GM21737 (cell line): ENCODE measurements around the gene PDE4DIP.
"Not testable (repeated sequence)": the region's sequence is repeated elsewhere in the genome, so short reads cannot be mapped to it uniquely, and the experiment has no call there.

Experiments used
- ATAC-seq: cut with Tn5 transposase; IDR thresholded peaks from one replicate; pipeline ENCODE4 v1.9.1; 2021; ENCODE audit warnings: mild to moderate bottlenecking, moderate library complexity; ENCODE audit not compliant: unreplicated experiment

PDE4DIP gene

DNA sequence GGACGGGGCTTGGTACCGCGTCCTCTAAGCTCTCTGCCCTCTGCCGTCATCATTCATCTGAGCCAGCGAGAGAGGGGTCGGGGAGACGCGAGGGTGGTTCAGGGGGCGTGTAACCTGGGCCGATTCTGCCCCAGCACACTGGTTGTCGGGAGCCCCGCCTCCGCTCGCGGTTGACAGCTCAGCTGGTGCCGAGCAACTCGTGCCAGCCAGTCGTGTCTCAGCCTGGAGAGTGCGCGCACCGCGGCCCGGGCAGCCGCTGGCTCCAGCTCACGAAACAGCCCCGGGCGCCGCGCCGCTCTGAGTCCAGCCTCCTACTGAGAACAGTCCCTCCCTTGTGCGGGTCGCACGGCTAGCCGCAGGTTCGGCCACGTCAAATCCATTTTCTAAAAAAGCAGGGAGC is at the start of gene PDE4DIP:
Gene PDE4DIP (plus strand): TSS at position 209 of the 400 bp plus-strand sequence. CDS start 347 bp downstream, outside the sequence.
- ATAC-seq, result not testable (repeated sequence)

DNA sequence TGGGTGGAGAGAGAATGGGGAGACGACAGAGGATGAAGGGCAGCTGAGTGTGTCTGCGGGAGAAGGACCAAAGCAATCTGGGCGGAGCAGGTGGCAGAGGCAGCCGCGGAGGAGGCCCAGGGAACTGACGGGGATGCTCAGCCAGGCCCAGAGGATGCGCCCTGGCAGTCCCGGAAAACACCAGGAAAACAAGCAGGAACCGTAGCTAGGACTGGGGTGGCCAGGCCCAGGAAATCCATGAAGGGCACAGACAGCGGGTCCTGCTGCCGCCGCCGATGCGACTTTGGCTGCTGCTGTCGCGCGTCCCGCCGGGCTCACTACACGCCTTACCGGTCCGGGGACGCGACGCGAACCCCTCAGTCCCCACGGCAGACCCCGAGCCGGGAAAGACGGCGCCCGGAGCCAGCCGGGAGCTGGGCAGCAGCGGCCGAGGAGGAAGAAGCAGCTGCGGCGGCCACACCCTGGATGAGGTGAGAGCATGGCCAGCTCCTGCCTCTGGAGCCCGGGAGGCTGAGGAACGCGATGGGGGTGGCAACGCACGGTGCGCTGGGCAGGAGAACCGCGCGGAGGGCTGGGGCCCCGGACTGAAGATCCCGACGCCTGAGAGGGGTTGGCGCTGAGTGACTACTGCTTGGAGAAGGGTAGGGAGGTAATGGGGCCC is 35.8 kb upstream of the PDE4DIP start:
- ATAC-seq, result not testable (repeated sequence)

DNA sequence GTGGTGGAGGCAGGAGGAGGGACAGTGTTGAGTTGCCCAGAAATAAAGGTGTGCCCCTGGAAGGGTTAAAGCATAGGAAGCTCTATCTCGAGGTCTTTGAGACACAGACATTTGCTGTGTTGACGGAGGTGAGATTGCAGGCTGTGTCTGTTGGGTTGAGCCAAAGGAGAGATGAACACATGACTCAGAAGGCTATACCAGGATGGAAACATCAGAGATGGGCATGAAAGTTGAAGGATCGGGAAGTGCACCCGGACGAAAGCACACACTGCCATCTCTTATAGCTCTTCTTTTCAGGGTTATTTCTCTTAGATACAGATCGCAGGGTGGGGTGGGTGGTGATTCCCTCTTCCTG is 35.3 kb upstream of the PDE4DIP start:
- ATAC-seq, result not testable (repeated sequence)

DNA sequence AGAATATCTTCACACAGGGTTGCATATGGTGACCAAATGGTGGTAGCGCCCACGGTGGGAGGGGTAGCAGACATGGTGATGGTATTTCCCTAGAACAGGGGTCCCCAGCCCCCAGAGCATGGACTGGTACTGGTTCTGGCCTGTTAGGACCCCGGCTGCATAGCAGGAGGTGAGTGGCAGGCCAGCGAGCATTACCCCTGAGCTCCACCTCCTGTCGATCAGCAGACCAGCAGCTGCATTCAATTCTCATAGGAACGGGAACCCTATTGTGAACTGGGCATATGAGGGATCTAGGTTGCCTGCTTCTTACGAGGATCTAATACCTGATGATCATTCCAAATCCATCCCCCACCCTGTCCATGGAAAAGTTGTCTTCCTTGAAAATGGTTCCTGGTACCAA is 22.0 kb upstream of the PDE4DIP start:
- not testable (repeated sequence) for ATAC-seq

DNA sequence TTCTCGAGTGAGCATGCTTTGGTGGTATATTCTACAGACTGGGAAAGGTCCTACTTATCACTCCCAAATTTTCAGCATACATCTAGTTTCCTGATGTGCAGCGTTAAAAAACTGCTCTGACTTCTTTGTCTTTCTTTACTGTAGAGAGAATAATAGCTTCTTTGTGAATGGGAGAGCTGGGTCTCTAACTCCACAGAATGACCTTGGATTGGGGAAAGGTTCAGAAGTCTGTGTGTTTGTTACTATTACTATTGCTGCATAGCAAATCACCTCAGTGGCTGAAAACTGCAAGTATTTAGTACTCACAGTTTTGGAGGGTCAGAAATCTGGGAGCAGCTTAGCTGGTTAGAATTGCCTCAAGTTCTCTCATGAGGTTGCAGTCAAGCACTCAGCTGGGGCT is 20.4 kb upstream of the PDE4DIP start:
- ATAC-seq, result not testable (repeated sequence)

DNA sequence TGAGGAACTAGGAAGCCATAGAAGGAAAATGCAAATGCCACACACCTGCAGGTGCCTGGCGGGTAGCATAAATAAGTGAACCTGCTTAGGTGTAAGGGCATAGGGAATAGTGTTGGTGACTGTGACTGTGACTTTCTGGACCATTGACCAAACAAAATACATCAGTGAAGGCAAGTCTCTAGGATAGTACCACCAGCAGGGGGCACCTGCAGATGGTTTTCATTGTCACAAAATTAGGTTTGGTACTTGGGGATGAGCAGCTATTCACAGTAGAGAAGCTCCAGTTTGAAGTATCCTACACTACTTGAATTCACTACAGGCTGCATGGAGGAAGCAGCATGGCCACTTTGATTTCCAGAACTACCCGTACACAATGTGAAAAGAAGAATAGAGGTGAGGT is 19.2 kb upstream of the PDE4DIP start:
- not testable (repeated sequence) for ATAC-seq

DNA sequence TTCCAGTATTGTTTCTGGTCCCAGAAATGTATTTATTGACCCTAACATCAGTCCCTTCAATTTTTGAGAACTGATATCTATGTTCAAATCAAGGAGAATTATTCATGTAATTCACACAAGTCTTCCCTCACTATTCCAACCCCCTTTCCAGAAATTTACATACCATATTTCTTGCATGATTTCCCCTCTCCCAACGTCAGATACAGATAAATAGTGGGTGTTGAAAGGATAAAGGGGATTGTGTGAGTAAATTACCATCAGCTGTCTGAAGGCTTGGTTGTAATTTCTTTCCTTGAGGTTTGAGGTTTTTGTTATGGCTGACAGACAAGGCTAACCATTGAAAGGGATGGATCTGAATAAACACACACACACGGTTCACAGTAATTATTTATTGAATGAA is 15.7 kb upstream of the PDE4DIP start:
- not testable (repeated sequence) for ATAC-seq

DNA sequence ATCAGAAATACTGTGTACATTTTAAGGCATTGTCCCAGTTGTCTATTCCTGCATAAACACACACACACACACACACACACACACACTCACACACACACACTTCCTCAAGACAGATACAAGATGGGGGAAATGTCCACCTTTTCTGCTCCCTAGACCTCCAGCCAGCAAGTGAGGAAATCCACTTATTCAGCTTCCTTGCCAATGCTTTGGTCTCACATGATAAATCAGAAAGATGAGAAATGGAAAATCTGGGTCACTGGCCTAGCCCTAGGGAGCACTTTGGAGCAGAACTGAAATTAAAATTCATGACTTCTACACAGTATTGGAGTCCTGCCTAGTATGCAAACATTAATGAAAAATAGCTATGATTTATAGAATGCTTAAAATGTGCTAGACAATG is 15.3 kb upstream of the PDE4DIP start:
- ATAC-seq, result not testable (repeated sequence)

DNA sequence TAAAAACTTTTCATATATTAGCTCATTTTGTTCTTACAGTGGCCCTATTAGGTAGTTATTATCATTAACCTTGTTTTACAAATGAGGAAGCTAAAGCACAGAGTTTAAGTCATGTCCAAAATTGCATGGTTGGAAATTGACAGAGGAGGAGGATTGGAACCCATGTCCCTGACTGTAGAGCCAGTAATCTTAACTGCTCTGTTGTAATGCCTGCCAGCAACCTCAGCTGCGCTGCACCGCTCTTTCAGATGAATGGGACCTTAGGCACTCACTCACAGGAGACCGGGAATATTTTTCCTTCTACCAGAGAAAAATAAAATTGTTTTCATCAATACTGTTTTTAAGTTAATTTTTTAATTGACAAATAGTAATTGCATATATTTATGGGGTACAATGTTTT is 14.9 kb upstream of the PDE4DIP start:
- not testable (repeated sequence) for ATAC-seq

DNA sequence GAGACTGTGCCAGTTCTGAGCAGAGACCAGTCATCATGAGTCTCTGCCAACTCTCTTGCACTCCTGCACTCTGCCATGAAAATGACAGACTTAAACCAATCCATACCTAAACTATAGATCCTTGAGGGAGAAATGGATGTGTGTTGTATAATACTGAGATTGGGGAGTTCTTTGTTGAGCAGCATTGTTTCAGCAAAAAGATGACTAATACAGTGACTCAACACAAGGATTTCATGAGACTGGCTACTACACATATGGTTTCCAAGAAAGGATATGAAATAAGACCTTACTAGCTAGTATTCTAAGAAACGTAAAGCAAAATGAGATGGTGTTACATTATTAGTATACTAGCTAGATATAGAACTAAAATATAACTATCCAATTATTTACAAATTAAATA is 3.0 kb upstream of the PDE4DIP start:
- not testable (repeated sequence) for ATAC-seq

DNA sequence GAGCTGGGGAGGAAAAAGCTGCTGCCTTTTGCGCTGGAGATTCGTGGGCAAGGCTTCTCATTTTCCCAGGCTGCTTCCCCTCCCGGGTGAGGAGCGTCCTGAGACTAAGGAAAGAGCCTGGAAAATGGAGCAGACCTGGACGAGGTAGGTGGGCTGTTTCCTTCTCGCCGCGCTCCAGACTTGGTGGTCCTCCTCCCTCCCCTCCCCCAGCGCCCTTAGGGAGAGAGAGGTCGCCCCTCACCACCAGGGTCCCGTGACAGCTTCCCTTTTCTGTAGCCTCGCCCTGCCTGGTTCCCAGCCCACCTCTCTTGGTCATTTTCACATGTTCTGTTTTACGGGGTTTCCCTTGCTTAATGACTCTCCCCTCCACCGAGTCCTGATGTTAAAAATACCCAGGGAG is 423 bp downstream of the PDE4DIP start:
- ATAC-seq, result not testable (repeated sequence)

DNA sequence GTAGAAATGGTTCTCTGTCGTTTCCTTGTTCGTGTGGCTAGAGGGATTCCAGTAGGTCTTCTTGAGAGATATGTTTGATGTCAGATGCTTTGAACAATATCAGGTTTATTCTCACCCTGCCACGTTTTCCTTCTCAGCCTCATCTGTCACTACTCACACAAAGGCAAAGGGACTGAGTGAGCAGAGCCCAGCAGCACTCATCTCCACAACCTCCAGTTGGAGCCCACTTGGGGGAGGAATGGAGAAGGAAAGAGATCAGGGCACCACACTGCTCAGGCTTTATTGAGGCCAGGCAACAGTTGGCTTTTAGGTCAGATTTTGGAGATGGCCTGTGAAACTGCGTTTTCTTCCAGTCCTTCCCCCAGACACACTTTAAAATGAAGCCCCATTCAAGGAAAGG is 840 bp downstream of the PDE4DIP start:
- ATAC-seq, result not testable (repeated sequence)

DNA sequence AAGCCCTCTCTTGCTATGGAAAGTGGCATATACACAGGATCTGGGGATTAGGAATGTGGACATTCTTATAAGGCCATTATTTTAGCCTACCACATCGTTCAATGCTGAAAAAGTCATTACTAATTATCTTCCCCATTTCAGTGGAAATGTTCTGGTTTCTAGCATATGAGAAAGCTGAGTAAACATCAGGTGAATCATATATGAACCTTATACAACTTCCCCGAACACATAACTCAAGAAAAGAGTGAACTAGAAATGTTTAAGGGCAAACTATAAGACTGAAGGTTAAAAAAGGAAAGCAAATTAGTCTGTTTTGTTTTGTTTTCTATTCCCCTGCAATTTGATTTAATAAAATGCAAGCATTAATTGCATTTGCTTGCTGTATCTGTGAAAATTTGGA is 6.1 kb downstream of the PDE4DIP start:
- ATAC-seq, result not testable (repeated sequence)

DNA sequence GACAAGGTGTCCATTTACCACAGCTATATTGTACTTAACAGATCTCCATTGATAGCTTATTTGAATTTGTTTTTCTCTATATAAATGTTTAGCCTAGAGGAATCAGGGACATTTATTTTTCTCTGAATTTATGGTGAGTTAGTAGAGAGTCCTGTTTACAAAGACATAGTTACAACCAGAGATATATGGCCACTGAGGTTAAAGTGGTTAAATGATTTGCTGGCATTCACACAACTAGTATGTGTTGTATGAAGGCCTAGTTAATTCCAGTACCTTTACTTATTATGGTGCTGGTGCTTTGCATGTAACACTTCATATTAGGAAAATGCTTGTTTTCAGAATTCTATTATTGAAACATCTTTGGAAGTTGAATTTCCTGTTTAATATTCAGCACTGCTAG is 6.6 kb downstream of the PDE4DIP start:
- ATAC-seq, result not testable (repeated sequence)

DNA sequence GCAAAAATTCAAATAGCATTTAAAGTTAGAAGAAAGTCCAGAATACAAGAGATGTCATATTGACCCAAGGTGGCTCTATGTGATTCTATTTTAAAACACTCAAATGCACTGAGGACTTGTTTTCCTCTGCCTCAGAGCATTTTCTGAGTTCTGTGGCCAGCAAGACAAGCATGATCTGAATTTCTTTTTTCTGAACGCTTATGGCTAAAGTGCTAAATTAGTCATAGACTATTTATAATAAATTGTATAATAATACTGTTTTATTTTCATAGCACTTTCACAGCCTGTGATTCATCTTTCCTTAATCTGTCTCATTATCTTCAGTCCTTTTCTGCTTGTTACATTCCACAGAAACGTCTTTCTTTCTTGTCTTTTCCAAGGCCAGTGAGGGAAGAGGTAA is 7.5 kb downstream of the PDE4DIP start:
- ATAC-seq, result not testable (repeated sequence)

DNA sequence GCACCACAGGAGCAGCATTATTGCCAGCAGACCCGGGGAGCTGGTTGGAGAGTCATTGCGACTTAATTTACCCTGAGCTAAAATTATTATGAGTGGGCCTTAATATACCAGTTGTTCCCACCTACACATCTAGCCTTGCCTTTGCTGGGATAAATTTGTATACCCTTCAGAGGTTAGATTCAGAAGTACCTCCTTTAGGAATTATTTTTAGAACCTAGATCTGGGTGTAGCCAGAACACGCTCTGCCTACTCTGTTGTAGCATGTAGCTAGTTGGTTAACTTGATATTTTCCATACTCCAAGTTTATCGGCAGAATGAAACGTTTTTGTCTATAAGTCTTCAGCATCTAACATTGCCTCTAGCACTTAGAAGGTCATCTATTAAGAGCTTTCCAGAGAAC is 9.1 kb downstream of the PDE4DIP start:
- ATAC-seq, result not testable (repeated sequence)

DNA sequence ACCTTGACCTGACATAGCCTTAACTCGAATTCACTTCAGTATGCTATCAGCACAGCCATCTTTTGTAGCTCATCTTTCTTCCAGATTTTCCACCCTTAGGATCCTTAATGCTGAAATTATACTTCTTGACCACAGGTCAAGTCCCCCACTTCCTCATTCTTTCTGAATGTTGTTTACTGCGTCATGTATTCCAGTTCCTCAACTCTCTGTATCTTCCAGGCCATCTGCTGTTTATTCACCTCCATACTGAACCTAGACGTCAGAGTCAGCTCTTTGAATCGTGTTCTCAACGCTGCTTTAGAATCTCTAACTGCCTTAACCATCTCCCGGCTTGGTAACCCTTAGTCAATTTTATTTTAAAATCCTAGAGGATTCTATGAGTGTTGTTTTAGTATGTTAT is 9.8 kb downstream of the PDE4DIP start:
- ATAC-seq, result not testable (repeated sequence)

DNA sequence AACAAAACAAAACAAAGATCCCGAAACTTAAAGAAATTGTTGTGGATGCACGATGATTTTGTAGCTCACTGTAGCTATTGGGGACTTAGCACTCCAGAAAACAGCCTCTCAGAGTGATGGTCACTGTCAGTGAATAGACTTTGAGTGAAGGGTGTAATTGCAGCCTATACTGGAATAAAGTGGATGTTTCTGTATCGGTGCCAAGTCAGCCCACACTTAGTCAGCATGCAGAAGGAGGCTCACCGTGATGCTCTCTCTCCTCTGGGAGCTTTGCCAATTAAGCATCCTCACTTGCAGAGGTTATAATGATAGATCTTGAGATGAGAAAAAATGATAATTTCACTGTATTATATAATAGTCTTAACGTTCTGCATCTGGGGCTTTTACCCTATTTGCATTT is 11.1 kb downstream of the PDE4DIP start:
- not testable (repeated sequence) for ATAC-seq

DNA sequence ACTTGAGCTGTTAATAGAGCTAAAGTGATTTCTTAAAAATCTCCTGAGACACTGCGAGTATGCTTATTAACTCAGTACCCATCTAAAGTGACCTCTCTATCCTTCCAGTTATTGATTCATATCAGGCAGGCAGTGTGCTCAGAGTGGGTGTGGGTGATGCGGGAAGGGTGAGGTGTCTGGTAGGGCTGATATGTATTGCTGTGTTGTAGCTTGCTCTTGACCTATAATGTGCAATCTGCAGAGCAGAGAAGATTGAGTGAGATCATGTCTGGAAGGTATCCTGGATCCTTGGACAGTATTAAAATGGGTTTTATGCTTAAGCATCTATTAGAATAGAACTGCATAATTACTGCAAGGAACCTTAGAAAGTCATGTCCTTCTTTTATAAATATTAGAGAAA is 15.8 kb downstream of the PDE4DIP start:
- ATAC-seq, result not testable (repeated sequence)

DNA sequence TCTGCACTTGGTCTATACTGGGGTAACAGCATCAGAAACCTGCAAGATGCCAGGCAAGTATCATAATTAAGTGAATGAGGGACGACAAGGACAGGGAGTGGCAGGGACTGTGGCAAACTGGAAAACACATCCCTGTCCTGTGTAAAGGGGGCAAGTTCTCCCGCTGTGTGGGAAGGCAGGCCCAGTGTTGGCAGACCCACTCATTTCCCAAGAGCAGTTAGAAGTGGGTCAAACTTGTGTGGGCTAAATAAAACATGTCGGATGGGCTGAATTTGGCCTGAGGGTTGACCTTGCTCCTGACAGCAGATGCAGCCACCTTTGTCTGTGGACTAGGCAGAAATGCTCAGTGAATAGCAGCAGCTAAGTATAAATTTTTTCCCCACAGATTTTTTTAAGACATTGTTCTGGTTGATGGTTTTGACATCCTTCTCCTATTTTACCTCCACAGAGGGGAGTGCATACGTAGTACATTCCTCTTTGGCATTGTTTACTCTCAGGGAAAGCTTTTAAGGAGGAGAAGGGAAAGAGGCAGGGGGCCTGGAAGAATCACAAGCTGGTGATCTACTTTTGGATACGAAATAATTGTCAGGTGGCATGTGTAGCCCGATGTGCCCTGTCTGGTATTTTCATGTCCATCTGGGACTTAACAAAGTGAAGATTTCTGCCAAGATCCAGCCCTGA is 16.5 kb downstream of the PDE4DIP start:
- not testable (repeated sequence) for ATAC-seq

DNA sequence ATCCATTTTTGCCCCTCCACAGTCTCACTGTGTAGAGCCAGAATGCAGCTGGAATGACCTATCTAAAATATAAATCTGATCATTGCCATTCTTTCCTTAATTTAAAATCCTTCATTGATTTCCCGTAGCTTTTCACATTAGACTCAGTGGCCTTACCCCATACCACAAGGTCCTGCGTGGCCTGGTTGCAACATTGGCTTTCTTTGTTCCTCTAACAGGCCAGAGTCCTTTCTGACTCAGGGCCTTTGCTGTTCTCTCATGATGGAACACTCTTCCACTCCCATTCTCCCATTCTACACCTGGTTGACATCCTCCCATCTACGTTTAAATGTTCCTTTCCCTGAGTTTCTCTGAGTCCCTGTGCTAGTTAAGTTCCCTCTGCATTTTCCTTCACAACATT is 18.4 kb downstream of the PDE4DIP start:
- not testable (repeated sequence) for ATAC-seq

DNA sequence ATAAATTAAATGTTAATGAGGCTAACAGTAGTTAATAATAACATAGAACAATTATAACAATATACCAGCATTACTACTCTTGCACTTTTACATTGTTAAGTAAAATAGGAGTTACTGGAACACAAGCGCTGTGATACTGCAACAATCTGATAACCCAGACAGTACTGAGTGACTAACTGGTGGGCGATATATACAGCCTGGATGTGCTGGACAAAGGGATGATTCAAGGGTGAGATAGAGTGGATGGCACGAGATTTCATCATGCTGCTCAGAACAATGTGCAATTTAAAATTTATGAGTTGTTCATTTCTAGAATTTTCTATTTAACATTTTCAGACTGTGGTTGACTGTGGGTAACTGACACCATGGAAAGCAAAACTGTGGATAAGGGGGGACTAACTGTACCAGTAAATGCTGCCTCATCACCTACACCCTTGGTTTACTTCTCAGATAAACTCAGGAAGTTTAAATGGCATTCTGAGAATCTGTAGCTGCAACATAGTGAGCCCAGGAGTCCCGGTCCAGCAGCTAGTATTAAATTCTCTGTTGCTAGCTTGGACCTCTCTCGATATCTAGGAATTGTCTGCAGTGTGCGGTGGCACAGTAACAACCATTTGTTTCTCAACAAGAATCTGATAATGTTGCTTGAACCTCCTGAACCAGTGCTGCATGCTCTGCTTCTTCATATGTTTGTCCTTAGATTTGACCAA is 24.9 kb downstream of the PDE4DIP start:
- ATAC-seq, result not testable (repeated sequence)
